HEK293 (cell line): ENCODE measurements around the gene EHD1.

Experiments used
- GLI2 ChIP-seq: fragments of 450-650 bp; formaldehyde crosslinking; IDR thresholded peaks from 2 replicates; pipeline ENCODE4; 2017; ENCODE audit warnings: missing biosample characterization, missing genetic modification characterization, low read depth, borderline replicate concordance
- KLF16 ChIP-seq: fragments of 450-650 bp; formaldehyde crosslinking; IDR thresholded peaks from 2 replicates; pipeline ENCODE4 v1.5.1; 2017; ENCODE audit warnings: missing biosample characterization, missing genetic modification characterization
- ZBTB1 ChIP-seq: fragments of 450-650 bp; formaldehyde crosslinking; IDR thresholded peaks from 2 replicates; pipeline ENCODE4 v1.5.1; 2016; ENCODE audit warnings: missing biosample characterization, missing genetic modification characterization
- ZNF114 ChIP-seq: fragments of 450-650 bp; formaldehyde crosslinking; IDR thresholded peaks from 2 replicates; pipeline ENCODE4 v1.5.0; 2017; ENCODE audit warnings: missing biosample characterization, missing genetic modification characterization
- ZNF2 ChIP-seq: fragments of 450-650 bp; formaldehyde crosslinking; IDR thresholded peaks from 2 replicates; pipeline ENCODE4 v1.5.1; 2016; ENCODE audit warnings: missing biosample characterization, missing genetic modification characterization
- ZNF274 ChIP-seq, 2 experiments: fragments of 200-500 bp in 1 of 2; fragments of 450-650 bp in 1 of 2; sonication (Bioruptor generic) in 1 of 2; formaldehyde crosslinking in 1 of 2; IDR thresholded peaks; 2 replicates each; pipeline versions ENCODE4 v1.5.1 to v1.6.1; 2014 to 2016; ENCODE audit warnings: borderline replicate concordance in 1 of 2, inconsistent platforms in 1 of 2, low read length in 1 of 2, missing biosample characterization in 1 of 2, missing genetic modification characterization in 1 of 2
- ZNF394 ChIP-seq: fragments of 450-650 bp; formaldehyde crosslinking; IDR thresholded peaks from 2 replicates; pipeline ENCODE4 v1.5.1; 2016; ENCODE audit warnings: missing biosample characterization, missing genetic modification characterization, mild to moderate bottlenecking, moderate library complexity, borderline replicate concordance
- ZNF561 ChIP-seq: fragments of 450-650 bp; IDR thresholded peaks from 2 replicates; pipeline ENCODE4 v1.5.1; 2018; ENCODE audit warnings: missing biosample characterization, missing genetic modification characterization, borderline replicate concordance
- TF ChIP-seq, protein P1 (sequence below): fragments of 450-650 bp; formaldehyde crosslinking; IDR thresholded peaks from 2 replicates; pipeline ENCODE4 v1.5.1; 2016; ENCODE audit warnings: missing biosample characterization, missing genetic modification characterization
- TF ChIP-seq, protein P2 (sequence below): fragments of 450-650 bp; formaldehyde crosslinking; IDR thresholded peaks from 2 replicates; pipeline ENCODE4 v1.5.1; 2016; ENCODE audit warnings: missing biosample characterization, missing genetic modification characterization
- TF ChIP-seq, protein P3 (sequence below): sonication (generic); formaldehyde crosslinking; IDR thresholded peaks from 2 replicates; pipeline ENCODE4 v1.8.1; 2022; ENCODE audit warnings: mild to moderate bottlenecking, moderate library complexity, missing genetic modification reagents
- TF ChIP-seq, protein P4 (sequence below): fragments of 450-650 bp; formaldehyde crosslinking; IDR thresholded peaks from 2 replicates; pipeline ENCODE4 v1.5.1; 2016; ENCODE audit warnings: missing biosample characterization, missing genetic modification characterization

DNA sequence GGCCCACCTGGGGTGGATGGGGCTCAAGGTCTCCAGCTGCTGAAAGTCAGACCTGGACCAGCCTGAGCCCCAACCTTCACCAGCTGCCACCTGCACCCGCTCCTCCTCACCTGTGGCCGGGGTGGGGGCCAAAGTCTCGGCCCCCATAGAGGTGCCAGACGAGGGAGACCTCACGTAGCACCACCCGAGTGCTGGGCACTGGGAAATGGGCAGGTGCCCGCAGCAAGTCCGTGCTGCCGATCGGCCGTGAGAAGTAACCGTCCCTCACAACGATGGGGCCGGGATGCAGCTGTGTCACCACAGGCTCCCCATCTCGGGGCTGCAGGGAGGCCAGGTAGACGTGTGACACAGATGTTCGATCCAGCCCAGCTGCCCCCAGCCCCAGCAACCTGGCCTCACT, 22.4 kb upstream of the EHD1 start:
- TF ChIP-seq ZNF394: no peak
- TF ChIP-seq, protein P1, sequence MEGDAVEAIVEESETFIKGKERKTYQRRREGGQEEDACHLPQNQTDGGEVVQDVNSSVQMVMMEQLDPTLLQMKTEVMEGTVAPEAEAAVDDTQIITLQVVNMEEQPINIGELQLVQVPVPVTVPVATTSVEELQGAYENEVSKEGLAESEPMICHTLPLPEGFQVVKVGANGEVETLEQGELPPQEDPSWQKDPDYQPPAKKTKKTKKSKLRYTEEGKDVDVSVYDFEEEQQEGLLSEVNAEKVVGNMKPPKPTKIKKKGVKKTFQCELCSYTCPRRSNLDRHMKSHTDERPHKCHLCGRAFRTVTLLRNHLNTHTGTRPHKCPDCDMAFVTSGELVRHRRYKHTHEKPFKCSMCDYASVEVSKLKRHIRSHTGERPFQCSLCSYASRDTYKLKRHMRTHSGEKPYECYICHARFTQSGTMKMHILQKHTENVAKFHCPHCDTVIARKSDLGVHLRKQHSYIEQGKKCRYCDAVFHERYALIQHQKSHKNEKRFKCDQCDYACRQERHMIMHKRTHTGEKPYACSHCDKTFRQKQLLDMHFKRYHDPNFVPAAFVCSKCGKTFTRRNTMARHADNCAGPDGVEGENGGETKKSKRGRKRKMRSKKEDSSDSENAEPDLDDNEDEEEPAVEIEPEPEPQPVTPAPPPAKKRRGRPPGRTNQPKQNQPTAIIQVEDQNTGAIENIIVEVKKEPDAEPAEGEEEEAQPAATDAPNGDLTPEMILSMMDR (tag by site-specific recombination): no peak
- no peak for TF ChIP-seq ZNF2 (tag by site-specific recombination)
- TF ChIP-seq, protein P2, sequence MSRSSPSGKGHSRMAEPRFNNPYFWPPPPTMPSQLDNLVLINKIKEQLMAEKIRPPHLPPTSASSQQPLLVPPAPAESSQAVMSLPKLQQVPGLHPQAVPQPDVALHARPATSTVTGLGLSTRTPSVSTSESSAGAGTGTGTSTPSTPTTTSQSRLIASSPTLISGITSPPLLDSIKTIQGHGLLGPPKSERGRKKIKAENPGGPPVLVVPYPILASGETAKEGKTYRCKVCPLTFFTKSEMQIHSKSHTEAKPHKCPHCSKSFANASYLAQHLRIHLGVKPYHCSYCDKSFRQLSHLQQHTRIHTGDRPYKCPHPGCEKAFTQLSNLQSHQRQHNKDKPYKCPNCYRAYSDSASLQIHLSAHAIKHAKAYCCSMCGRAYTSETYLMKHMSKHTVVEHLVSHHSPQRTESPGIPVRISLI (tag by site-specific recombination): no peak
- TF ChIP-seq GLI2 (tag by site-specific recombination): no peak
- TF ChIP-seq, protein P3, sequence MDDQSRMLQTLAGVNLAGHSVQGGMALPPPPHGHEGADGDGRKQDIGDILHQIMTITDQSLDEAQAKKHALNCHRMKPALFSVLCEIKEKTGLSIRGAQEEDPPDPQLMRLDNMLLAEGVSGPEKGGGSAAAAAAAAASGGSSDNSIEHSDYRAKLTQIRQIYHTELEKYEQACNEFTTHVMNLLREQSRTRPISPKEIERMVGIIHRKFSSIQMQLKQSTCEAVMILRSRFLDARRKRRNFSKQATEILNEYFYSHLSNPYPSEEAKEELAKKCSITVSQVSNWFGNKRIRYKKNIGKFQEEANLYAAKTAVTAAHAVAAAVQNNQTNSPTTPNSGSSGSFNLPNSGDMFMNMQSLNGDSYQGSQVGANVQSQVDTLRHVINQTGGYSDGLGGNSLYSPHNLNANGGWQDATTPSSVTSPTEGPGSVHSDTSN (CRISPR knock-in tag): no peak
- TF ChIP-seq ZBTB1 (tag by site-specific recombination): no peak
- no peak for TF ChIP-seq ZNF561 (tag by site-specific recombination)
- TF ChIP-seq ZNF114 (tag by site-specific recombination): no peak
- TF ChIP-seq KLF16: no peak
- TF ChIP-seq, protein P4, sequence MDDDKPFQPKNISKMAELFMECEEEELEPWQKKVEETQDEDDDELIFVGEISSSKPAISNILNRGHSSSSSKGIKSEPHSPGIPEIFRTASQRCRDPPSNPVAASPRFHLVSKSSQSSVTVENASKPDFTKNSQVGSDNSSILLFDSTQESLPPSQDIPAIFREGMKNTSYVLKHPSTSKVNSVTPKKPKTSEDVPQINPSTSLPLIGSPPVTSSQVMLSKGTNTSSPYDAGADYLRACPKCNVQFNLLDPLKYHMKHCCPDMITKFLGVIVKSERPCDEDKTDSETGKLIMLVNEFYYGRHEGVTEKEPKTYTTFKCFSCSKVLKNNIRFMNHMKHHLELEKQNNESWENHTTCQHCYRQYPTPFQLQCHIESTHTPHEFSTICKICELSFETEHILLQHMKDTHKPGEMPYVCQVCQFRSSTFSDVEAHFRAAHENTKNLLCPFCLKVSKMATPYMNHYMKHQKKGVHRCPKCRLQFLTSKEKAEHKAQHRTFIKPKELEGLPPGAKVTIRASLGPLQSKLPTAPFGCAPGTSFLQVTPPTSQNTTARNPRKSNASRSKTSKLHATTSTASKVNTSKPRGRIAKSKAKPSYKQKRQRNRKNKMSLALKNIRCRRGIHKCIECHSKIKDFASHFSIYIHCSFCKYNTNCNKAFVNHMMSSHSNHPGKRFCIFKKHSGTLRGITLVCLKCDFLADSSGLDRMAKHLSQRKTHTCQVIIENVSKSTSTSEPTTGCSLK (tag by site-specific recombination): no peak
- no peak for TF ChIP-seq ZNF274 (IDR thresholded peaks at IDR 0.05; ENCODE audit: low read length)
- TF ChIP-seq ZNF274 (tag by site-specific recombination; IDR thresholded peaks at IDR 0.05; ENCODE audit: borderline replicate concordance): no peak
